Activated B cell treated with CpG ODN at 0.5 μM for 24 hours (primary cell): ENCODE measurements around the gene PLEKHG1. TPM values are rescaled to one million over a fixed set of nuclear protein-coding genes. Genes with fewer than 3 reads are reported as not detected.

Experiments used
- ATAC-seq: fragments of 200-7000 bp; cut with Tn5 transposase; one replicate; pipeline ENCODE4 v1.10.0; 2021; ENCODE audit warnings: low read depth, mild to moderate bottlenecking, moderate library complexity
- CTCF ChIA-PET: fragments of 350-600 bp; sonication (Branson Sonifier 250); formaldehyde crosslinking; loops from one replicate; lab custom pipeline; 2021; ENCODE audit warnings: antibody characterized with exemption; lab: Charles Lee
- POLR2A ChIA-PET: fragments of 350-600 bp; sonication (Branson Sonifier 250); formaldehyde crosslinking; loops from one replicate; lab custom pipeline; 2021; ENCODE audit warnings: antibody characterized with exemption; lab: Charles Lee
- DNase-seq: peaks from one replicate; pipeline ENCODE4 v3.0.0; 2022
- H3K27ac Mint-ChIP-seq: one replicate; pipeline ENCODE4 v1.8.0; 2020; ENCODE audit warnings: mixed read lengths
- H3K27me3 Mint-ChIP-seq: one replicate; pipeline ENCODE4 v1.8.0; 2021; ENCODE audit warnings: mixed read lengths
- H3K36me3 Mint-ChIP-seq: one replicate; pipeline ENCODE4 v1.8.0; 2021; ENCODE audit warnings: low read depth, mixed read lengths
- H3K4me1 Mint-ChIP-seq: one replicate; pipeline ENCODE4 v1.8.0; 2021; ENCODE audit warnings: mixed read lengths
- H3K4me3 Mint-ChIP-seq: one replicate; pipeline ENCODE4 v1.8.0; 2020; ENCODE audit warnings: mild to moderate bottlenecking, mixed read lengths
- H3K9me3 Mint-ChIP-seq: one replicate; pipeline ENCODE4 v1.8.0; 2020; ENCODE audit warnings: mixed read lengths
- CTCF ChIP-seq: fragments of 200-600 bp; IDR thresholded peaks from one replicate; pipeline ENCODE4 v1.8.0; 2022; ENCODE audit warnings: antibody characterized with exemption, mild to moderate bottlenecking
- intact Hi-C: fragments of 100-400 bp; cut with micrococcal nuclease; formaldehyde crosslinking; loops from one replicate; pipeline ENCODE4 v1.15.1; 2024
- total RNA-seq: library from RNA; stranded (reverse); gene quantifications from 2 replicates; pipeline ENCODE4 v1.2.3, GENCODE V29; 2022

PLEKHG1 gene
- total RNA-seq, 1 donor from 2014 or later: 219 TPM

GRCh38 chr6:150560884-150561219 lies 38.8 kb upstream of the PLEKHG1 start:
- CTCF ChIA-PET: no interaction called here
- peaks cover 10% of the 10 kb centered on the region for H3K9me3 Mint-ChIP-seq
- H3K4me3 Mint-ChIP-seq: no peak overlapping the region
- no peaks in the 10 kb centered on the region for H3K36me3 Mint-ChIP-seq
- DNase-seq: no peak
- ATAC-seq: no peak
- H3K4me1 Mint-ChIP-seq: no peaks in the 10 kb centered on the region
- intact Hi-C loops: no loop called here
- TF ChIP-seq CTCF: no peak
- H3K27me3 Mint-ChIP-seq: peaks cover 24% of the 10 kb centered on the region
- H3K27ac Mint-ChIP-seq: no peak overlapping the region
- POLR2A ChIA-PET: no interaction called here

- no peaks in the 10 kb centered on the region for H3K36me3 Mint-ChIP-seq
- no peaks in the 10 kb centered on the region for H3K4me1 Mint-ChIP-seq
- no peak overlapping the region for H3K4me3 Mint-ChIP-seq
- ATAC-seq: no peak
- POLR2A ChIA-PET: no interaction called here
- CTCF ChIA-PET: no interaction called here
- intact Hi-C loops: no loop called here
- no peak for DNase-seq
- peaks cover 18% of the 10 kb centered on the region for H3K27me3 Mint-ChIP-seq
- no peaks in the 10 kb centered on the region for H3K9me3 Mint-ChIP-seq
- H3K27ac Mint-ChIP-seq: no peak overlapping the region
- TF ChIP-seq CTCF: no peak
These were observed 33.7 kb upstream of the PLEKHG1 start for GRCh38 chr6:150565945-150566344.

DNA sequence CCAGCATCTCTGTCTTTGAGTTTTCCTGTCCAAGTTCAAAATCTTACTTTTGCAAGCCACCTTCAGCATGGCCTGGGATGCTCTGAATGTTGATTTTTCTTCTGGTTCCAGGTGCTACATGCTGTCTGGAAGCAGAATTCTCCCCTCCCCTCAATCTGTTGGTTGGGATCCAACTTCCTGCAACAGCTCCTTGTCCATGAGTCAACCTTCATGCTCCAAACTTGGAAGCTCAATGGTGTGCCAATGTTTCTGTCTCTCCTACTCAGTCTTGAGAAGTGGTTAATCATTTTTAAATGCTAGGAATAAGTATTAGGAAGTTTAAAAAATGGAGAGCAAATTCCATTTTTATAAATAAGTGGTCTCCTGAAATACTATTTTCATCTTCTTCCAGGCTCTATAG lies 33.2 kb upstream of the PLEKHG1 start:
- Mint-ChIP-seq H3K27ac (no peak overlapping the region), H3K4me3 (no peak overlapping the region), H3K9me3 (no peaks in the 10 kb centered on the region), H3K4me1 (no peaks in the 10 kb centered on the region), H3K27me3 (peaks cover 20% of the 10 kb centered on the region), H3K36me3 (no peaks in the 10 kb centered on the region)
- no peak for TF ChIP-seq CTCF
- POLR2A ChIA-PET: no interaction called here
- DNase-seq (no peak), ATAC-seq (no peak)
- intact Hi-C loops: no loop called here
- CTCF ChIA-PET: no interaction called here

DNA sequence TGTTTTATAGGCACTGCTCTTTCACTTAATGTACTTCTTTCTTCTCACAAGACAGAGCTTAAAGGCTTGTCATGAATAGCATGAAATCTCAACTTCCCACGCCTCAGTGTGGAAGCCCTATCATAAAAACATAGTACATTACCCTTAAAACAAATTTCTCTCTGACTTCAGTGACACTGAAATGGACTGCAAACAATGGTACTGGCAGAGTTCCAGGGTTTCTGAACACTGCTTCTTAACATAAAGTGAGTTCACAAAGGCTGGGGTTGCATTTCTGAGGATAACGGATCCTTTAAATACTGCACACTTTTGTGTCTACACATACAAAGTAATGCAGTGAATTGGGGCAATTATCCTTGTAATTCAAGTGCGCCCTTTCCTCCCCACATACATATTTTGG lies 32.3 kb upstream of the PLEKHG1 start:
- TF ChIP-seq CTCF: no peak
- ChIA-PET POLR2A (no interaction called here), CTCF (no interaction called here)
- intact Hi-C loops: no loop called here
- Mint-ChIP-seq H3K4me3 (no peak overlapping the region), H3K27ac (no peak overlapping the region), H3K27me3 (peaks cover 26% of the 10 kb centered on the region), H3K9me3 (no peaks in the 10 kb centered on the region), H3K36me3 (no peaks in the 10 kb centered on the region), H3K4me1 (no peaks in the 10 kb centered on the region)
- ATAC-seq (no peak), DNase-seq (no peak)

DNA sequence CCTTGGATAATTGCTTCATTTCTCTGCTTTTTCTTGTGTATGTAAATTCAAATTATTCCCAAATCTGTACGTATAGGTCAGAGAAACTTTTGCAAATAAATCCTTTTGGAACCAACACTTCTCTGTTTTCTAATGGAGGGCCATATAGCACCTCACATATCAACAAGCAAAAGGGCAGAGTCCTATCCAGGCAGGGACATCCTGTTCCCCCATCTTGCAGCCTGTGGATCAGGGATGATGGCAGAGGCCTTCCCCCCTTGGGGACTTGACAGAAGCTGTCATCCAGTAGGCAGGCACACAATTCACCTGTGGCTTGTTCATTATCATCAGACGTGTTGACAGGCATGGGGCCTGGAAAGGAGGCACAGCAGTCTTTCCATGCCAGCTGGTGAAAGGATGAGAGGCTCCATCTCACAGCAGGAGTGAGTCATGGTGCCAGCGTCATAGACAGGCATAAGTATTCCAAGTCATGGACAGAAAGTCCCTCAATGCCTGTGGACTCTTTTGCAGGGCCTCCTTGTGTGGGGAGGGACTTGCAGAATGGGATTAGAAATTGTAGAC lies 31.8 kb upstream of the PLEKHG1 start:
- Mint-ChIP-seq H3K27me3 (peaks cover 29% of the 10 kb centered on the region), H3K4me1 (peaks cover 3% of the 10 kb centered on the region), H3K27ac (no peak overlapping the region), H3K9me3 (no peaks in the 10 kb centered on the region), H3K36me3 (no peaks in the 10 kb centered on the region), H3K4me3 (no peak overlapping the region)
- no peak for TF ChIP-seq CTCF
- ChIA-PET POLR2A (no interaction called here), CTCF (no interaction called here)
- intact Hi-C loops: no loop called here
- ATAC-seq (no peak), DNase-seq (no peak)
